IPS-20b (cell line): ENCODE results near the gene PWP2.
"Not testable (repeated sequence)": the region's sequence is repeated elsewhere in the genome, so short reads cannot be mapped to it uniquely, and the experiment has no call there.

Experiments
- H3K27ac ChIP-seq: one replicate; pipeline ENCODE4 v1.5.1; 2013; ENCODE audit warnings: low read length
- H3K27me3 ChIP-seq: 2 replicates; pipeline ENCODE4 v1.6.1; 2013; ENCODE audit warnings: mild to moderate bottlenecking, low read length, inconsistent platforms; ENCODE audit not compliant: insufficient read depth
- H3K36me3 ChIP-seq: 2 replicates; pipeline ENCODE4 v1.6.1; 2013; ENCODE audit warnings: low read depth, mild to moderate bottlenecking, inconsistent platforms, low read length, moderate library complexity; ENCODE audit not compliant: insufficient read depth
- H3K4me1 ChIP-seq: 2 replicates; pipeline ENCODE4 v1.6.1; 2013; ENCODE audit warnings: mild to moderate bottlenecking, control low read depth, inconsistent platforms, low read length, moderate library complexity; ENCODE audit not compliant: insufficient read depth
- H3K4me3 ChIP-seq: 2 replicates; pipeline ENCODE4 v1.5.1; 2013; ENCODE audit warnings: mild to moderate bottlenecking, low read length, inconsistent platforms
- H3K9ac ChIP-seq: 2 replicates; pipeline ENCODE4 v1.6.1; 2013; ENCODE audit warnings: low read depth, mild to moderate bottlenecking, inconsistent platforms, low read length, moderate library complexity
- H3K9me3 ChIP-seq: 2 replicates; pipeline ENCODE4 v1.6.1; 2013; ENCODE audit warnings: mild to moderate bottlenecking, low read depth, low read length, inconsistent platforms; ENCODE audit not compliant: insufficient read depth

The PWP2 gene

DNA sequence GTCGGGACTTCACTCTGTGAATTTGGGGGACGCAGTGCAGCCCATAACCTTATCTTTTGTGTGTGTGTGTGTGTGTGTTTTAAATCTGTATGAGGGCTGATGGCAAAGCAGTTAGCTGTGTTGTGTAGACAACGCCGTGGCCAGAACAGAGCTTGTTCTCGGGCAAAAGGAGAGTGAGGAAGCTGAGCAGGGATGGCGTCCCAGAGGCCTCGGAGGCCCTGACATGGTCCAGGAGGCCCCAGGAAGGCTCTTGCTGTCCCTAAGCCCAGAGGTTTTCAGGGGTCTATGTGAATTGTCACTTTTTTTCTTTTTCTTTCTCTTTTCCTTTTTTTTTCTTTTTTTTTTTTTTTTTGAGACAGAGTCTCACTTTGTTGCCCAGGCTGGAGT, 50.9 kb downstream of the PWP2 start:
- H3K9me3 ChIP-seq, H3K27me3 ChIP-seq, H3K9ac ChIP-seq, H3K4me3 ChIP-seq, H3K27ac ChIP-seq, H3K36me3 ChIP-seq, H3K4me1 ChIP-seq: not testable (repeated sequence)

DNA sequence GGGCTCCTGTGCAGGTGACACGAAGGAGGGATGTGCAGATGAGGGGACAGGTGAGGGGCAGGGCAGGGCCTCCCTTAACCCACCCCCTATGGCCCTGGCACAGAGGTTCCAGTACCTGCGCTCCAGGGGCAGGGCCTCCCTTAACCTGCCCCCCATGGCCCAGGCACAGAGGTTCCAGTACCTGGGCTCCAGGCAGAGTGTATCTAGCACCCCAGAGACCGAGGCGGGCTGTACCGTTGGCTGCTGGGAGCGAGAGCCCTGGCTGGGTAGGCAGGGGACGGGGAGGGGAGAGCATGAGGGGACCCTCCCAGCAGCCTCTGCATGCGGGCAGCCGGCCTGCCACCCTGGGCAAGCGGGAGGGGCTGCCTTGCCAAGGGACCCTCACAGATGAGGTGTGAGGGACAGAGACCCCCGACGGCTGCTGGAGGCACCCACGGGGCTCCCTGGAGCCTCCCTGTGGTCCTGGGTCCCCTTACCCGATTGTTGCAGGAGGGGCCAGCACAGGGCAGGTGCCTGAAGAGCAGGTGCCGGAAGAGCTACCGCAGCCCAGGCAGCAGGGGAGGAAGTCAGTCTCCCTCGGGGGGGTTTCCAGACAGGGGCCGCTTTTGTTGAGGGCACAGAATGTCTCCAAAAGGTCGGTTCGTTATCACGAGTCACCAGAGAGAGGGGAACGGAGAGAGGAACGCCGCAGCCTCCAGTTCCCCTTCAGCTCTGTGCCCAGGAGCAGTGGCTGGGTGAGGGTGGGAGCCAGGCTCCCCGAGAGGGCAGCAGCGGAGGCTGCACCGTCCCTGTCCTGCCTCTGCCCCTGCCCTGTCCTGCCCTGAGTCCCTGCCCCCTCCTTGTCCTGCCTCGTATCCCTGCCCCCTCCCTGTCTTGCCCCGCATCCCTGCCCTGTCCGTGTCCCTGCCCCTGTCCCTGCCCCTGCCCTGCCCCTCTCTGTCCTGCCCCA, 52.4 kb downstream of the PWP2 start:
- H3K36me3 ChIP-seq, H3K9me3 ChIP-seq, H3K4me3 ChIP-seq, H3K27me3 ChIP-seq, H3K4me1 ChIP-seq, H3K9ac ChIP-seq, H3K27ac ChIP-seq: not testable (repeated sequence)

DNA sequence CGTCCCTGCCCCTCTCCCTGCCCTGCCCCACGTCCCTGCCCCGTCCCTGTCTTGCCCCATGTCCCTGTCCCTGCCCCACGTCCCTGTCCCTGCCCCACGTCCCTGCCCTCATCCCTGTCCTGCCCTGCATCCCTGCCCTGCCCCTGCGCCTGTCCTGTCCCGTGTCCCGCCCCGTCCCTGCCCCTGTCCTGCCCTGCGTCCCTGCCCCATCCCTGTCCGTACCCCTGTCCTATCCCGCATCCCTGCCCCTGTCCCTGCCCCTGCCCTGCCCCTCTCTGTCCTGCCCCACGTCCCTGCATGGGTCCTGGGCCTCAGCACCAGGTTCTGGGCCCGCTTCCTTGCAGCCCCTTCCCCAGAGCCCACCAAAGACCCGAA, 53.1 kb downstream of the PWP2 start:
- not testable (repeated sequence) for H3K36me3 ChIP-seq, H3K9ac ChIP-seq, H3K4me3 ChIP-seq, H3K27ac ChIP-seq, H3K4me1 ChIP-seq, H3K9me3 ChIP-seq, H3K27me3 ChIP-seq

DNA sequence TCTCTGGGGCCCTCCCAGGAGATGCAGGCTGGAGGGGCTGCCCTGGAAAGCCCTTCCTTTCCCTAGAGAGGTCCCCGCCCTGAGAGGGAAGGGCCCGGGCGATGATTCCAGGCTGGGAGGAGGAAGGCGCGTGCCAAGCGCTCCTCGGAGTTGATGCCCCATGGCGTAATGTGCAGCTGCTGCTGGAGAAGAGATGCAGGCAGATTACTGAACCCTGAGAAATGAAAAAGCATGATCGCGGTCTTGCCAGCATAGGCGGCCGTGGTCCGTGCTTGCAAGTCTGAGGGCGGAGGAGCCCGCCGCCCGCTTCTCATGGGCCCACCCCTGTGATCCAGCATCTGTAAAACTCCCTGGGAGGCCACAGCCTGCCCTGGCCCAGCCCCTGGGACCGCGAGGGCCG, 53.6 kb downstream of the PWP2 start:
- not testable (repeated sequence) for H3K9ac ChIP-seq, H3K9me3 ChIP-seq, H3K36me3 ChIP-seq, H3K4me3 ChIP-seq, H3K4me1 ChIP-seq, H3K27ac ChIP-seq, H3K27me3 ChIP-seq

DNA sequence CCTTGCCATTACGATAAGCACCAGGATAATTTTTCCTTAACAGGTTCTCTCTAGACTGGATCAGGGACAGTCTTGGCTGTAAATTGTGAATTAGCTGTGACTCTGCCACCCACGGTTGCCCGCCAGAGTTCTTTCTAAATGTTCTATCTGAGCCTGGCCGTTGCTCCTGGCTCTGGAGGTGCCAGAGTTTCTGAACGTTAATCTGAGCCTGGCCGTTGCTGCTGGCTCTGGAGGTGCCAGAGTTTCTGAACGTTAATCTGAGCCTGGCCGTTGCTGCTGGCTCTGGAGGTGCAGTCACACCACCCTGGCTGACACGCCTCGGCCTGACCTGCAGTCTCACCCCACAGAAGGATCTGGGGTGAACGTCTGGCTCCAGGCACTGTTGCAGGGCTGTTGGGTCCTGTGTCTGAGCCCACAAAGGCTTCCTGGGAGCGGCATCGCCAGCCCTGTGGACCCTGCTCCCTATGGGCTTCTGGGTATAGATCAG, 56.0 kb downstream of the PWP2 start:
- not testable (repeated sequence) for H3K4me1 ChIP-seq, H3K9me3 ChIP-seq, H3K4me3 ChIP-seq, H3K27ac ChIP-seq, H3K27me3 ChIP-seq, H3K36me3 ChIP-seq, H3K9ac ChIP-seq

DNA sequence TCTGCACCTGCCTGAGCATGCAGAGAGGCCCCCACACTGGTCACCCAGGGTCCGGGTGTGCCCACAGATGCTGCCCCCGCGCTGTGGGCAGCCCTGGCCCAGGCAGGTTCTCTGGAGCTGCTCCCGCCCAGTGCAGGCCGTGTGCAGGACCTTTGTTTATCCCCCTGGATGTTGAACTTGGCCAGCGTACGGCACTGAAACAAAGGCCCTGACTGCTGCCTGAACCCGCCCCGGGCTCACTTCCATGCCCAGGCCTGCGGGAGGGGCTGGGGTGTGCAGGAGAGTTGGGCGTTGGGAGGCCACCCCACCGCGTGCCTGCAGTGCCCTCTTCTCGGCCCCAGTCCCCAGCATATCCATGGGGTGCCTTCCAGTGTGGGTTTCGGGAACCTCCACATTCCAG, 58.7 kb downstream of the PWP2 start:
- not testable (repeated sequence) for H3K9me3 ChIP-seq, H3K27me3 ChIP-seq, H3K36me3 ChIP-seq, H3K27ac ChIP-seq, H3K9ac ChIP-seq, H3K4me1 ChIP-seq, H3K4me3 ChIP-seq

DNA sequence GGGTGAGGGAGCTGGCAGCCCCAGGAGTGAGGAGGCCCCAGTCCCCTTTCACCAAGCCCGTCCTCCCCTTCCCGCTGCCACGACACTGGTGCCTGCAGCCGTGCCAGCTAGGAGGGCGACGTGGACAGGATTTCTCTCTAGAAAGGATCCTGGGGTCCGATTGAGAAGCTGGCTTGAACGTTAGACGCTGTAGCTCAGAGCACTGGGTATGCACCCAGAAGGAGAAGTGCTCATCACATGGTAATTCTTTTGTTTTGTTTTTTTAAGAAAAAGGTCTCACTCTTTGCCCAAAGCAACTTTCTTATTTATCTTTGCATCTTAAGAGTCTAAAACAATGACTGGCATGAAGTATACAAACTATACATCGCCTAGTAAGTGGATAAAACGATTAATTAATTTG, 60.3 kb downstream of the PWP2 start:
- H3K36me3 ChIP-seq, H3K9me3 ChIP-seq, H3K27ac ChIP-seq, H3K4me1 ChIP-seq, H3K27me3 ChIP-seq, H3K4me3 ChIP-seq, H3K9ac ChIP-seq: not testable (repeated sequence)

DNA sequence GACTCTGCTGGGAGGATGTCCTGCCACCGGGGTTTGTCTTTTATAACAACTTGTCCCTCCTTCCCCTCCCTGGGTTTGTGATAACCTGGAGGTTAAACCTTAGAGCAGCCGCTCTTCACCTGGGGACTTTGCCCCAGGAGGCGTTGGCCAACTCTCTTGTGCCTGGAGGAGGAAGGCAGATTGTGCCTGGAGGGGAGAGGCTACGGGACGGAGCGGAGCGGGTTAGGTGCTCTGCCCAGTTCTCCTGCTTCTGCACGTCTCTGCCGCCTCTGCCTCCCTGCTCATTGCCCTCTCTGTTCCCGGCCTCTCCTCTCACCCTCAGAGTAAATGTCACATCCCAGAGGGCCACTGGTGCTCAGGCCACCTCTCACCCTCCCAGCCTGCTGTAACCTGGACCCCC, 63.1 kb downstream of the PWP2 start:
- not testable (repeated sequence) for H3K36me3 ChIP-seq, H3K4me3 ChIP-seq, H3K27ac ChIP-seq, H3K9ac ChIP-seq, H3K27me3 ChIP-seq, H3K9me3 ChIP-seq, H3K4me1 ChIP-seq

DNA sequence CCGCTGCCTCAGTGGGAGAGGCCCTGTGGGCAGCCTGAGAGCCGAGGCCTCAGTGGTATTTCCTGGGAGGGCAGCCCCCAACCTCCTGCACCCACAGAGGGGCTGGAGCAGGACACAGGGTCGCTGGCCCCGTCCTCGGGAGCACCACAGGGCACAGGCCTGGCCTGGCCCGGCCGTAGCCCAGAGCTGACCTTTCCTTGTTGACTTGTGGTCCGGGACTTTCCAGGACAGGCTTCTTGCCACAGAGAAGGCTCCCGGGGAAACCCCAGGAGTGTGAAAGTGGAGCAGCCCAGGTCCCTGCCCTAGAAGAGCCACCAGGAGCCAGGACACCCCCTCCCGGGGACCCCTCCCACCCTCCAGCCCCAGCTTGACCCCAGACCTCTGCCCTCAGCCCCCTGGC, 63.7 kb downstream of the PWP2 start:
- H3K4me3 ChIP-seq, H3K9me3 ChIP-seq, H3K36me3 ChIP-seq, H3K9ac ChIP-seq, H3K4me1 ChIP-seq, H3K27ac ChIP-seq, H3K27me3 ChIP-seq: not testable (repeated sequence)

DNA sequence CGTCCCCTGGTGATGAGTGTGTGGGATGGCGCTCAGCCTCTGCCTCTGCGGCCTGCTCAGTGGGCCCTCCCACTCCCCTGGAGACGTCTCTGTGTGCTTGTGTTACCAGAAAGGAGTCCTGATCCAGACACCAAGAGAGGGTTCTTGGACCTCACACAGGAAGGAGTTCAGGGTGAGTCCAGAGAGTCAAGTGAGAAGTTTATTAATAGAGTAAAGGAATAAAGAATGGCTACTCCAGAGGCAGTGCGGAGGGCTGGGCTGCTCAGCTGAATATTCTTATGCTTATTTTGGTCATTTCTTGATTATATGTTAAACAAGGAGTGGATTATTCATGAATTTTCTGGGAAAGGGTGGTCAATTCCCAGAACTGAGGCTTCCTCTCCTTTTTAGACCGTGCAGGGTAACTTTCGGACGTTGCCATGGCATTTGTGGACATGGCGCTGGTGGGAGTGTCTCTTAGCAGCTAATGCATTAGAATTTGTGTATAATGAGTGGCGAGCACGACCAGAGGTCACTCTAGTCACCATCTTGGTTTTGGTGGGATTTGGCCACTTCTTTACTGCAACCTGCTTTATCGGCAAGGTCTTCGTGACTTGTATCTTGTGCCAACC, 64.9 kb downstream of the PWP2 start:
- not testable (repeated sequence) for H3K27me3 ChIP-seq, H3K36me3 ChIP-seq, H3K4me3 ChIP-seq, H3K4me1 ChIP-seq, H3K9ac ChIP-seq, H3K9me3 ChIP-seq, H3K27ac ChIP-seq

DNA sequence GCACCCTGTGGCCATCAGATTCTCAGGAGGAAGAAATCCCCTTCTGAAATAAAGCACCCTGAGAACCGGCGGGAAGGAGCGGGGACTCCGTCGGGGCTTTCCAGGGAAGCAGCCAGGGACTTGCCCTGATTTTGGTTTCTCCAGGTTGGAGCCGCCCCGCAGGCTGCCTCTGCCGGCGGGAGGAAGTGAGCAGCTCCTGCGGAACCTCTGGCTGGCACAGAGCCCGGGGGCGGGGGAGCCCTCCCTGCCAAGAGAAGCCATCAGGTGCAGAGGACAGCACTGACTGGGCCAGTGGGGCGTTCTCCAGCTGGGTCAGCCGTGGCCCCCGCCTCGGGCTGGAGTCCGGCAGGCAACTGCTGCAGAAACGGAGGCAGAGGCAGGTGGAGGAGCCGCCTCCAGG, 65.5 kb downstream of the PWP2 start:
- H3K9ac ChIP-seq, H3K36me3 ChIP-seq, H3K27ac ChIP-seq, H3K9me3 ChIP-seq, H3K4me1 ChIP-seq, H3K27me3 ChIP-seq, H3K4me3 ChIP-seq: not testable (repeated sequence)

DNA sequence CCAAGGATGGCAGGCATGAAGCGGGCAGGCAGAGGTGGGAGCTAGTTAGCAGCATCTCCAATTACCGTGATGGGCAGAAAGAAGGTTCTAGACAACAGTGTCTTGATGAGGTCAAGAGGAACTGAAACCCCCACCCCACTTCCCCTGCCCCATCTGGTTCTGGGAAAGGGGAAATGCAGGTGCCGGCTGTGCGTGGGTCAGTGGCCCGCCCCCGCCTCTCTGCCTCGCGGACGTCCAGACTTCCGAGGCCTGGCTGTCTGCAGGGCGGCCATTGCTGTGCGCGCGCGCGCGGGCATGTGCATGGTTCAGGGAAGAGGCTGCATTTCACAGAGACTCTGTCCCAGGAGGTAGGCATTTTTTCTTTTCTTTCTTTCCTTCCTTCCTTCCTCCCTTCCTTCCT, 68.0 kb downstream of the PWP2 start:
- not testable (repeated sequence) for H3K27ac ChIP-seq, H3K4me1 ChIP-seq, H3K36me3 ChIP-seq, H3K9ac ChIP-seq, H3K27me3 ChIP-seq, H3K4me3 ChIP-seq, H3K9me3 ChIP-seq
